Caco-2 (cell line): ENCODE measurements around the gene SYNJ1. TPM values are rescaled to one million over a fixed set of nuclear protein-coding genes. Genes with fewer than 3 reads are reported as not detected.

Source experiments
- BruUV-seq: library from RNA; stranded (reverse); fragments of 400-500 nt; replicated peaks from 2 replicates; lab custom pipeline; 2021; lab: Mats Ljungman, UMichigan
- CTCF ChIA-PET: fragments of 300-600 bp; sonication (Branson Sonifier 250); formaldehyde crosslinking; loops from one replicate; lab custom pipeline; 2022; ENCODE audit warnings: antibody characterized with exemption; lab: Charles Lee
- POLR2A ChIA-PET: fragments of 300-600 bp; sonication (Branson Sonifier 250); formaldehyde crosslinking; loops from one replicate; lab custom pipeline; 2022; ENCODE audit warnings: antibody characterized with exemption; lab: Charles Lee
- DNase-seq, 2 experiments: peaks; one replicate each; pipeline versions ENCODE4 v3.0.0 to v3.0.0-alpha.2; 2020 to 2022
- H3K27me3 ChIP-seq: replicated peaks from 2 replicates; pipeline ENCODE4 v1.6.0; 2011; ENCODE audit warnings: low read length; ENCODE audit not compliant: control insufficient read depth, insufficient read depth
- H3K36me3 ChIP-seq: 2 replicates; pipeline ENCODE4 v1.5.1; 2011; ENCODE audit warnings: low read length; ENCODE audit not compliant: control insufficient read depth, insufficient read depth
- H3K4me1 ChIP-seq: fragments of 250-450 bp; sonication (Bioruptor Pico); 2 replicates; pipeline ENCODE4 v1.5.1; 2020; ENCODE audit warnings: mild to moderate bottlenecking
- H3K4me3 ChIP-seq: 2 replicates; pipeline ENCODE4 v1.5.1; 2011; ENCODE audit warnings: low read depth, mild to moderate bottlenecking, control low read depth, low read length
- H3K9me3 ChIP-seq: fragments of 250-450 bp; sonication (Bioruptor Pico); 2 replicates; pipeline ENCODE4 v1.5.1; 2020; ENCODE audit warnings: mild to moderate bottlenecking, moderate library complexity
- H3K27ac Mint-ChIP-seq: one replicate; pipeline ENCODE4 v1.8.0; 2022; ENCODE audit warnings: mixed read lengths; ENCODE audit not compliant: unreplicated experiment
- H3K27me3 Mint-ChIP-seq: one replicate; pipeline ENCODE4 v1.8.0; 2022; ENCODE audit warnings: mixed read lengths; ENCODE audit not compliant: insufficient read depth, unreplicated experiment
- H3K36me3 Mint-ChIP-seq: one replicate; pipeline ENCODE4 v1.8.0; 2022; ENCODE audit warnings: mild to moderate bottlenecking, mixed read lengths; ENCODE audit not compliant: insufficient read depth, unreplicated experiment
- H3K4me1 Mint-ChIP-seq: one replicate; pipeline ENCODE4 v1.8.0; 2022; ENCODE audit warnings: low read depth, mixed read lengths; ENCODE audit not compliant: unreplicated experiment
- H3K4me3 Mint-ChIP-seq: one replicate; pipeline ENCODE4 v1.8.0; 2022; ENCODE audit warnings: mild to moderate bottlenecking, moderate library complexity, mixed read lengths; ENCODE audit not compliant: unreplicated experiment
- H3K9me3 Mint-ChIP-seq: one replicate; pipeline ENCODE4 v1.8.0; 2022; ENCODE audit warnings: mixed read lengths; ENCODE audit not compliant: unreplicated experiment
- CTCF ChIP-seq, 2 experiments: fragments of 200-600 bp in 1 of 2; IDR thresholded peaks; 1 replicate in 1 of 2; 2 replicates in 1 of 2; pipeline versions ENCODE4 v1.5.1 to v1.8.0; 2011 to 2022; ENCODE audit warnings: antibody characterized with exemption in 1 of 2, control low read depth in 1 of 2, inconsistent platforms in 1 of 2, low read depth in 1 of 2, low read length in 1 of 2, mild to moderate bottlenecking in 1 of 2, moderate library complexity in 1 of 2; ENCODE audit not compliant: insufficient read depth in 1 of 2, severe bottlenecking in 1 of 2, unreplicated experiment in 1 of 2
- intact Hi-C: fragments of 100-400 bp; cut with micrococcal nuclease; formaldehyde crosslinking; loops from one replicate; pipeline ENCODE4 v1.10.0; 2022; ENCODE audit not compliant: unreplicated experiment
- total RNA-seq: library from RNA; stranded (reverse); gene quantifications from 2 replicates; pipeline ENCODE4 v1.2.3, GENCODE V29; 2022

The SYNJ1 gene
- total RNA-seq, 1 experiment from 2014 or later, result 8.3 TPM

GRCh38 chr21:32772281-32773047, 44.7 kb upstream of the SYNJ1 start:
- Histone ChIP-seq H3K4me1 (0 out of 2 replicates have a peak, but pooled peaks cover 9% of the 10 kb centered on the region), H3K27me3 (no peaks in the 10 kb centered on the region), H3K9me3 (no peaks in the 10 kb centered on the region), H3K4me3 (peak overlapping the region; percentile 50), H3K36me3 (no peaks in the 10 kb centered on the region)
- Mint-ChIP-seq H3K27me3 (no peaks in the 10 kb centered on the region), H3K4me1 (peaks cover 8% of the 10 kb centered on the region), H3K4me3 (peak overlapping the region; percentile 91), H3K36me3 (peaks cover 32% of the 10 kb centered on the region), H3K9me3 (no peaks in the 10 kb centered on the region), H3K27ac (peak overlapping the region; percentile 90)
- ChIA-PET CTCF (interaction anchor here (1.4 kb wide), 1 partner anchor 15 kb away, joined by 5 read pairs; no protein-coding TSS in a partner anchor), POLR2A (no interaction called here)
- DNase-seq, result peak; percentile 52 to 58
- no peak for TF ChIP-seq CTCF (IDR thresholded peaks at IDR 0.05; ENCODE audit: insufficient read depth in 1 of 2, low read depth in 1 of 2, low read length in 1 of 2, severe bottlenecking in 1 of 2, unreplicated experiment in 1 of 2)
- BruUV-seq, result TSS peak; percentile 76
- intact Hi-C loops, result loop anchor here (1.0 kb wide), 2 partner anchors 44 to 45 kb away; partner anchors contain the start of gene SYNJ1

- Mint-ChIP-seq H3K36me3 (peaks cover 41% of the 10 kb centered on the region), H3K4me3 (peak overlapping the region; percentile 91), H3K4me1 (peaks cover 8% of the 10 kb centered on the region), H3K27me3 (no peaks in the 10 kb centered on the region), H3K9me3 (no peaks in the 10 kb centered on the region), H3K27ac (peak overlapping the region; percentile 90)
- CTCF ChIA-PET, result interaction anchor here (0.7 to 1.6 kb wide), 8 partner anchors 13 to 842 kb away, joined by 3 to 8 read pairs (median 4); partner anchors contain the start of gene SYNJ1
- Histone ChIP-seq H3K4me3 (peak overlapping the region; percentile 85), H3K4me1 (0 out of 2 replicates have a peak, but pooled peaks cover 9% of the 10 kb centered on the region), H3K9me3 (no peaks in the 10 kb centered on the region), H3K36me3 (no peaks in the 10 kb centered on the region; the same call in 1 of the 2 replicates), H3K27me3 (no peaks in the 10 kb centered on the region)
- POLR2A ChIA-PET, result interaction anchor here (0.6 to 1.0 kb wide), 4 partner anchors 11 to 457 kb away, joined by 3 to 10 read pairs (median 5); partner anchors contain the start of gene SYNJ1
- peak; percentile 62 to 67 for DNase-seq
- BruUV-seq, result no TSS peak
- peak in 1 of 2 experiments; percentile 18 for TF ChIP-seq CTCF (IDR thresholded peaks at IDR 0.05; ENCODE audit: insufficient read depth in 1 of 2, low read depth in 1 of 2, low read length in 1 of 2, severe bottlenecking in 1 of 2, unreplicated experiment in 1 of 2)
- intact Hi-C loops, result loop anchor here (1.0 kb wide), 1 partner anchor 55 kb away; no protein-coding TSS in a partner anchor
Observed at GRCh38 chr21:32770871-32771523, 43.2 kb upstream of the SYNJ1 start.

- no peak overlapping the region for H3K27ac Mint-ChIP-seq
- H3K36me3 ChIP-seq, result no peaks in the 10 kb centered on the region; the same call in 1 of the 2 replicates
- no peak for TF ChIP-seq CTCF (IDR thresholded peaks at IDR 0.05; ENCODE audit: insufficient read depth in 1 of 2, low read depth in 1 of 2, low read length in 1 of 2, severe bottlenecking in 1 of 2, unreplicated experiment in 1 of 2)
- ChIA-PET CTCF (no interaction called here), POLR2A (no interaction called here)
- no peak for DNase-seq
- peak overlapping the region; percentile 23 for H3K4me3 Mint-ChIP-seq
- H3K27me3 Mint-ChIP-seq, result no peaks in the 10 kb centered on the region
- peaks cover 64% of the 10 kb centered on the region for H3K36me3 Mint-ChIP-seq
- H3K9me3 Mint-ChIP-seq, result no peaks in the 10 kb centered on the region
- H3K4me1 ChIP-seq, result 0 out of 2 replicates have a peak, but pooled peaks cover 9% of the 10 kb centered on the region
- intact Hi-C loops, result no loop called here
- no peaks in the 10 kb centered on the region for H3K9me3 ChIP-seq
- no peak overlapping the region for H3K4me3 ChIP-seq
- no TSS peak for BruUV-seq
- peaks cover 13% of the 10 kb centered on the region for H3K4me1 Mint-ChIP-seq
- H3K27me3 ChIP-seq, result no peaks in the 10 kb centered on the region
Observed at GRCh38 chr21:32768530-32768929, 40.7 kb upstream of the SYNJ1 start.
